Measurements from ENCODE around the gene VLDLR.

Gene VLDLR

DNA sequence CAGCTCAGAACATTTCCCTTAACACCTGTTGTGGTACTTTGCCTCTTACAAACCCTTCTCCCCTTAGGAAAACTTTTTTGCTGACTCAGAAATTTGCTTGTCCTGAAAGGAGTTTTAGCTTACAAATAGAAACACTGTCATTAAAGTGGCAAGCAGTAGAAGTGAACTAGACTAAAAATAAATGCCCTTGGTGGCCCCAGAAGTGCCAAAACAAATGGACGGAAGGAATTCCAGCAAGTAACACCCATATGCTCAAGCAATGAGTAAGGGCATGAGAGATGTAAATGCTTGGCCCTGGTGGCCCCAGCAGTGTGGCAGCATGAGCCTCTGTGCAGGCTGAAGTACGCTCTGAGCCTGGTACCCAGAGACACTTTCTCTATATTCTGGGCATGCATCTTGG lies 8.6 kb downstream of the VLDLR start:
- TF ChIP-seq FOXP2 (optimal IDR thresholded peaks at IDR 0.05; ENCODE audit: borderline replicate concordance, extremely low read depth, extremely low read length, insufficient read depth), result no peak
- TF ChIP-seq, protein P1, sequence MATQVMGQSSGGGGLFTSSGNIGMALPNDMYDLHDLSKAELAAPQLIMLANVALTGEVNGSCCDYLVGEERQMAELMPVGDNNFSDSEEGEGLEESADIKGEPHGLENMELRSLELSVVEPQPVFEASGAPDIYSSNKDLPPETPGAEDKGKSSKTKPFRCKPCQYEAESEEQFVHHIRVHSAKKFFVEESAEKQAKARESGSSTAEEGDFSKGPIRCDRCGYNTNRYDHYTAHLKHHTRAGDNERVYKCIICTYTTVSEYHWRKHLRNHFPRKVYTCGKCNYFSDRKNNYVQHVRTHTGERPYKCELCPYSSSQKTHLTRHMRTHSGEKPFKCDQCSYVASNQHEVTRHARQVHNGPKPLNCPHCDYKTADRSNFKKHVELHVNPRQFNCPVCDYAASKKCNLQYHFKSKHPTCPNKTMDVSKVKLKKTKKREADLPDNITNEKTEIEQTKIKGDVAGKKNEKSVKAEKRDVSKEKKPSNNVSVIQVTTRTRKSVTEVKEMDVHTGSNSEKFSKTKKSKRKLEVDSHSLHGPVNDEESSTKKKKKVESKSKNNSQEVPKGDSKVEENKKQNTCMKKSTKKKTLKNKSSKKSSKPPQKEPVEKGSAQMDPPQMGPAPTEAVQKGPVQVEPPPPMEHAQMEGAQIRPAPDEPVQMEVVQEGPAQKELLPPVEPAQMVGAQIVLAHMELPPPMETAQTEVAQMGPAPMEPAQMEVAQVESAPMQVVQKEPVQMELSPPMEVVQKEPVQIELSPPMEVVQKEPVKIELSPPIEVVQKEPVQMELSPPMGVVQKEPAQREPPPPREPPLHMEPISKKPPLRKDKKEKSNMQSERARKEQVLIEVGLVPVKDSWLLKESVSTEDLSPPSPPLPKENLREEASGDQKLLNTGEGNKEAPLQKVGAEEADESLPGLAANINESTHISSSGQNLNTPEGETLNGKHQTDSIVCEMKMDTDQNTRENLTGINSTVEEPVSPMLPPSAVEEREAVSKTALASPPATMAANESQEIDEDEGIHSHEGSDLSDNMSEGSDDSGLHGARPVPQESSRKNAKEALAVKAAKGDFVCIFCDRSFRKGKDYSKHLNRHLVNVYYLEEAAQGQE (IDR thresholded peaks at IDR 0.05; ENCODE audit: insufficient read depth in 1 of 2, low read depth in 2 of 2, low read length in 2 of 2), result no peak
- TF ChIP-seq SIN3A (IDR thresholded peaks at IDR 0.05; ENCODE audit: borderline replicate concordance, insufficient read depth, low read length), result no peak
- no peak for TF ChIP-seq POLR2AphosphoS5 (IDR thresholded peaks at IDR 0.05; ENCODE audit: low read depth, low read length)
- no peak for TF ChIP-seq TAF1 (IDR thresholded peaks at IDR 0.05; ENCODE audit: borderline replicate concordance, insufficient read depth, low read length)

DNA sequence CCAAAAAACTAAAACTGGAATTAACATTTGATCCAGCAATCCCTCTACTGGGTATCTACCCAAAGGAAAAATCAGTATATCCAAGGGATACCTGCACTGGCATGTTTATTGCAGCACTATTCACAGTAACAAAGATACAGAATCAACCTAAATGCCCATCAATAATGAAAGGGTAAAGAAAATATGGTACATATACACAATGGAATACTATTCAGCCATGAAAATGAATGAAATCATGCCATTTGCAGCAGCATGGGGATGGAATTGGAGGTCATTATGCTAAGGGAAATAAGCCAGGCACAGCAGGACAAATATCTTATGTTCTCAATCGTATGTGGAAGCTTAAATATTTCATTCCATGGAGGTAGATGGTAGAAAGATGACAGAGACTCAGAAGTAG lies 9.7 kb downstream of the VLDLR start:
- no peak for TF ChIP-seq FOXP2 (optimal IDR thresholded peaks at IDR 0.05; ENCODE audit: borderline replicate concordance, extremely low read depth, extremely low read length, insufficient read depth)
- TF ChIP-seq TAF1 (IDR thresholded peaks at IDR 0.05; ENCODE audit: borderline replicate concordance, insufficient read depth, low read length), result no peak
- TF ChIP-seq POLR2AphosphoS5 (IDR thresholded peaks at IDR 0.05; ENCODE audit: low read depth, low read length), result no peak
- no peak for TF ChIP-seq SIN3A (IDR thresholded peaks at IDR 0.05; ENCODE audit: borderline replicate concordance, insufficient read depth, low read length)
- TF ChIP-seq, protein P1 (IDR thresholded peaks at IDR 0.05; ENCODE audit: insufficient read depth in 1 of 2, low read depth in 2 of 2, low read length in 2 of 2), result no peak

DNA sequence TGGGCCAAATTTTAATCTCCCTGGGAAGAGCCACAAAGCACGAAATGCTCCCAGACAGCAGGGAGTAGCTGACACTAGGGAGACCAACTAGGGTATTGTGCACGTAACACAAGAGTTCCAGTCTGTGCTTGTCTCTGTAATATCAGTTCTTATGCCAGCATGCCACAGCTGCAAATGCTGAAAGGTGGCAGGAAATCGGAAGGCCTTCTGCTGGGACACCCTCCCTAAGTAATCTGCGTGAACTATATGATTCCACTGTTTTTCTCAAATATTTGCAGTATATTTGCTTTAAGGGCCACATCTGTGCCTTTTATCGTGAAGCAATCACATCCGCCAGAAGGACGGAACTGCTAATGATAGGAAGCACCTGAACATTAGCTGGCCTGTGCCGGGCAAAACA lies 12.6 kb downstream of the VLDLR start:
- TF ChIP-seq POLR2AphosphoS5 (IDR thresholded peaks at IDR 0.05; ENCODE audit: low read depth, low read length) (no peak), SIN3A (IDR thresholded peaks at IDR 0.05; ENCODE audit: borderline replicate concordance, insufficient read depth, low read length) (no peak), FOXP2 (optimal IDR thresholded peaks at IDR 0.05; ENCODE audit: borderline replicate concordance, extremely low read depth, extremely low read length, insufficient read depth) (no peak), TAF1 (IDR thresholded peaks at IDR 0.05; ENCODE audit: borderline replicate concordance, insufficient read depth, low read length) (no peak)
- TF ChIP-seq, protein P1 (IDR thresholded peaks at IDR 0.05; ENCODE audit: insufficient read depth in 1 of 2, low read depth in 2 of 2, low read length in 2 of 2), result no peak

DNA sequence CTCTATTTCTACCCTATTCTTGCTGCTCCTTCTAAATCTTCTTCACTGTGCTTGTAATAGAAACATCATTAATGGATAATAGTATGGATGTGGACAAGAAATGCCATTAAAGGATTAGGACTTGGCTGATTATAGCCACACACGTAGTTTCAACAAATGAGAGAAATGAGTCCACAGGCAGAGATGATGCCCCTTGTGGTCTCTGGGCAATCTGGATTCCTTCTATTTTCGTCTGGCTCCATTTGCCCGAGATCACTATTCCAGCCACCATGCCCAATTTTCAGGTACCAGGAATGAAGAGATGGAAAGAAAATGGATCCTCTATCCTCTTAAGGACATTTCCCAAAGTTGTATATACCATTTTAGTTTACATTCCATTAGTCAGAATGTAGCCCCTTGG lies 13.2 kb downstream of the VLDLR start:
- no peak for TF ChIP-seq FOXP2 (optimal IDR thresholded peaks at IDR 0.05; ENCODE audit: borderline replicate concordance, extremely low read depth, extremely low read length, insufficient read depth)
- TF ChIP-seq TAF1 (IDR thresholded peaks at IDR 0.05; ENCODE audit: borderline replicate concordance, insufficient read depth, low read length), result no peak
- no peak for TF ChIP-seq SIN3A (IDR thresholded peaks at IDR 0.05; ENCODE audit: borderline replicate concordance, insufficient read depth, low read length)
- TF ChIP-seq, protein P1 (IDR thresholded peaks at IDR 0.05; ENCODE audit: insufficient read depth in 1 of 2, low read depth in 2 of 2, low read length in 2 of 2), result no peak
- TF ChIP-seq POLR2AphosphoS5 (IDR thresholded peaks at IDR 0.05; ENCODE audit: low read depth, low read length), result no peak

DNA sequence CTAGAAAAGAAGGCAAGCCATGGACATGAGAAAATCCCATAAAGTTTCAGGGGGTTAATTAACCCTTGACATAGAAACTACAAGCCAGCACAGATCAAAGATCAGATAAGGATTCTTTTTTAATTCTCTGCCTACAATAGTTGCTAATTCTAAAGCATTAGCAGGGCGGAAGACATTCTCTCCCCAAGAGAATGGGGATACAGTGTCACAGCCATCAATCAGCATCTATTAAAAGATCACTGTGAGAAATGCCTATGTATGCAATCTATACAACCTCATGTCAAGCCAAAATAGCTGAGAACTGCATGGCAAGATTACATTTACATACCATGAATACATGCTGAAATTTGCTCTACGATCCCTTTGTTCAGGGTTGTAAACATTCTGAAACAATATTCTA lies 14.3 kb downstream of the VLDLR start:
- TF ChIP-seq, protein P1 (IDR thresholded peaks at IDR 0.05; ENCODE audit: insufficient read depth in 1 of 2, low read depth in 2 of 2, low read length in 2 of 2), result no peak
- TF ChIP-seq POLR2AphosphoS5 (IDR thresholded peaks at IDR 0.05; ENCODE audit: low read depth, low read length), result no peak
